GM12873 (cell line): ENCODE data around the gene MARK2.

ENCODE experiments used
- TF ChIP-seq, protein P1 (sequence below): IDR thresholded peaks from 2 replicates; pipeline ENCODE4 v1.5.1; 2012; ENCODE audit warnings: low read depth, mild to moderate bottlenecking, moderate library complexity, low read length, control low read depth; ENCODE audit not compliant: insufficient read depth; ENCODE audit errors: missing control alignments

Gene MARK2

DNA sequence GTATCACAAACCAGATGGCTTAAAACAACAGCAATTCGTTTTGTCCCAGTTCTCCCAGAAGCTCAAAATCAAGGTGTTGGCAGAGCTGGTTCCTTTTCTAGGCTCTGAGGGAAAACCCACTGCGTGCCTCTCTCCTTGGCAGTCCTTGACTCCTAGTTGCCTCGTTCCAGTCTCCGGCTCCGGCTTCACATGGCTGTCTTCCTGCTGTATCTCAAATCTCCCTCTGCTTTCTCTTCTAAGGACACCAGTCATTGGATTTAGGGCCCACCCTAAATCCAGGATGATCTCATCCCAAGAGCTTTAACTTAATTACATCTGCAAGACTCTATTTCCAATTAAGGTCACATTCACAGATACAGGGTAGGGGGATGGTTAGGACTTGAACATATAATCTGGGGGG lies 90.7 kb downstream of the MARK2 start:
- TF ChIP-seq, protein P1, sequence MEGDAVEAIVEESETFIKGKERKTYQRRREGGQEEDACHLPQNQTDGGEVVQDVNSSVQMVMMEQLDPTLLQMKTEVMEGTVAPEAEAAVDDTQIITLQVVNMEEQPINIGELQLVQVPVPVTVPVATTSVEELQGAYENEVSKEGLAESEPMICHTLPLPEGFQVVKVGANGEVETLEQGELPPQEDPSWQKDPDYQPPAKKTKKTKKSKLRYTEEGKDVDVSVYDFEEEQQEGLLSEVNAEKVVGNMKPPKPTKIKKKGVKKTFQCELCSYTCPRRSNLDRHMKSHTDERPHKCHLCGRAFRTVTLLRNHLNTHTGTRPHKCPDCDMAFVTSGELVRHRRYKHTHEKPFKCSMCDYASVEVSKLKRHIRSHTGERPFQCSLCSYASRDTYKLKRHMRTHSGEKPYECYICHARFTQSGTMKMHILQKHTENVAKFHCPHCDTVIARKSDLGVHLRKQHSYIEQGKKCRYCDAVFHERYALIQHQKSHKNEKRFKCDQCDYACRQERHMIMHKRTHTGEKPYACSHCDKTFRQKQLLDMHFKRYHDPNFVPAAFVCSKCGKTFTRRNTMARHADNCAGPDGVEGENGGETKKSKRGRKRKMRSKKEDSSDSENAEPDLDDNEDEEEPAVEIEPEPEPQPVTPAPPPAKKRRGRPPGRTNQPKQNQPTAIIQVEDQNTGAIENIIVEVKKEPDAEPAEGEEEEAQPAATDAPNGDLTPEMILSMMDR = no peak

DNA sequence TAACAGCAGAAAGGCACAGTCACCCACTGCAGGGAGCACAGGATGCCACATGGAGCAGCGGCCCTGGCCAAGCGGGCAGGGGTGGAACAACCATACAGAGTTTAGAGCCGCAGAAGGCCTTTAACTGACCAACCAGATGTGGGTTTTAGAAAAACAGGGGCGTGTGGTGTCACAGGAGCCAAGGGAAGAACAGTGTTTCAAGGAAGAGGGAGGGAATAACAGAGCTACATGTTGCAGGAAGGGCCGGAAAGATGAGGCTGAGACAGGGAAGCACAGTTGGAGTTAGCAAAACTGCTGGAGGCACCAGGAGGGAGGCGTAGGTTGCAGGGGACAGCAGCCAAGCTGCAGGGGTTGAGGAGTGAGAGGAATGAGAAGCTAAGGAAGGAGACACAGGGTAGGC lies 92.1 kb downstream of the MARK2 start:
- TF ChIP-seq, protein P1 = no peak

DNA sequence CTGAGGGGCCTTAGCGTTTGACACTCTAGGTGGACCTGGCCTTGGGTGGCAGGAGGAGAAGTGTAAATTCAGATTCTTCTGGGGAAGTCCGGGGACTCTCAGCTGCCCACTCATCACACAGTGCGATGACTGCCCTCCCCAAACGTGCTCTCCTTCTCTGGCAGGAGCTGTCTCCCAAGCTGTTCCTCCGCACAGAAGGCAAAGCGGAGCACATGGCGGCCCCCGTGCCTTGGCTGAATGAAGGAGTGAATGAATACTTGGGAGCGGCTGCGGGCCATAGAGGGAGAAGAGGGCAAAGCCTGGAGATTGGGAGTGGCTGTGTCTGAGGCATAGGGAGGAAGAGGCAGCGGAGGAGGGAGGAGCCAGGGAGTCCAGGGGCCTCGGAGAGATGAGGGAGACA lies 93.0 kb downstream of the MARK2 start:
- TF ChIP-seq, protein P1 = no peak

DNA sequence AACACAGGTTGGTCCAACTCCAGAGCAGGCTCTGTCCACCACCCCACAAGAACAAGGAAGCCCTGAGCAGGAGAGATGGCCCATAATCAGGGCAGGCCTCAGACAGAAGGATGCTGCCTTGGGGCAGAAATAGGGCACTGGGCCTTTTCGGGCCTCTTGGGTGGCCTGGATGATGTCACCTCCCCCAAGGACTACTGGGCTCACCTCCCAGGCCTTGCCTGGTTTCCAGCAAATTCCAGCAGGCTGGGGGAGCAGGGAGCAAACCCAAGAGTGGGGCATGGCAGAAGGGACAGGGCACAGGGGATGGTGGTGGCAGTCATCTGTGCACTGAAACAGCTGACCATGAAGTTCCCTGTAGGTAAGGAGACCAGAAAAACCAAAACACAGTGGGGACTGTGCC lies 94.5 kb downstream of the MARK2 start:
- TF ChIP-seq, protein P1 = no peak

DNA sequence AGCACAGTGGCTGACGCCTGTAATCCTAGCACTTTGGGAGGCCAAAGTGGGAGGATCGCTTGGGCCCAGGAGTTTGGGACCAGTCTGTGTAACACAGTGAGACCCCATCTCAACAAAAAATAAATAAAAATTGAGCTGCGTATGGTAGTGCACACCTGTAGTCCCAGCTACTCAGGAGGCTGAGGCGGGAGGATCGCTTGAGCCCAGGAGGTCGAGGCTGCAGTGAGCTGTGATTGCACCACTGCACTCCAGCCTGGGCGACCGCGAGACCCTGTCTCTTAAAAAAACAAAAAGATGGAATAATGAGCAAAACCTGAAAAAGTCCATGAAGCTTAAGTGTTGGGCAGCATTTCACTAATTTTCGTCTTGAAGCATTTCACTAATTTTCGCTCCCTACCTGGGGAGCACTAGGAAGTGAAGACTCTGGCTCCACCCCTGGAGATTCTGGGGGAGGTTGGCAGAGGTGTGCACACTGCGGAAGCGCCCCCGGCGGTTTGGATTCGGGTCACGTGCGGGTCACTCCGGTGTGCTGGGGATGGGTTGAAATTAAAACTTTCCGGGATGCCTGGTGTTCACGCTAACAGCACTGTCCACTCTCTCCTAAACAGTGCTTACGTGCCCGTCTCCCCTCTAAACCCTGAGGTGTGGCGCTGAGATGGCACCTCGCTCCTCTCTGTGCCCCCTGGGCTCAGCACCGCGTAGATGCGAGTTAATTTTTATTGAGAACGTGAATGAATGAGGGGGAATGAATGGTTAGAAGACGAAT lies 99.0 kb downstream of the MARK2 start:
- TF ChIP-seq, protein P1 = peak; percentile 7

DNA sequence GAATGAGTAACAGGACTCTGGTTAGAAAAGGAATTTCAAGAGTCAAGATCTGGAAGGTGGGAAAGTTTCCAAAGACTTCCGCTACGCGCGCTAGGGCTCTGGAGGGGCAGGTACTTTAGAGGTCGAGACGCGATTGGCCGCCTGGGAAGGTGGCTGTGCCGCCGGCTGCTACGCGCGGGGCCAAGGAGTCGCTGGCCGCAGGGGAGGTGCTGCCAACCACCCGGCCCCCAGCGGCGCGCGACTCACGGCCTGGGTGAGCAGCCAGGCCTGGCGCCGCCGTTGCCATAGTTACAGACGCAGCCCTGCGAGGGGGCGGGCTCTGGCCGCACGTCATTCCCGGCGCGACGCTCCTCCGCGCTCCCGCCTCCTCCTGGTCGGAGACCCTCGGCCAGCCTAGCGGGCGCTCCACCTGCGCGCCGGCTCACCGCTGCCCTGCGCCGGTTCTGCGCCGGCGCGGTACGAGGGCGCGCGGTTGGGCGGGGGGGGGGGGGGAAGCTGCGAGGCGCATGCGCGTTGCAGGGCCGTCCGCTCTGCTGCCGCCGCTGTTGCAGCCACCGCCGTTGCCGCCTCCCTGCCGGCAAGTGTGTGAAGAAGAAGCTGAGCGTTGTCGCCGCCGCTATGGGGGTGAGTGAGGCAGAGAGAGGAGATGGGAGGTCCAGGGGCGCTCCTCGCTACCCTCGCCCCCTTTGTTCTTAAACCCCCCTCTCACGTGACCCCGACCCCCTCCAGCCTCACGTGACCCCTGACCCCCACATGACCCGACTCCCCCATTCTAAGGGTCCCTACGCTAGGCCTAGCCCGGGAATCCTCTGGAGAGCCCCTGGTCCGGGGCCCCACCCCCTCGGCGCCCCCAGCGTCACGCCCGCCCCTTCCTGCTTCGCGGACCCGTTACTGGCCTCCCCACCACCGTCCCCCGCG lies 99.8 kb downstream of the MARK2 start, which contains the start of gene NAA40:
NAA40 (plus strand) TSS at position 524 of the 918 bp plus-strand sequence; CDS start at position 619, 95 bp downstream.
- TF ChIP-seq, protein P1 = peak; percentile 4

DNA sequence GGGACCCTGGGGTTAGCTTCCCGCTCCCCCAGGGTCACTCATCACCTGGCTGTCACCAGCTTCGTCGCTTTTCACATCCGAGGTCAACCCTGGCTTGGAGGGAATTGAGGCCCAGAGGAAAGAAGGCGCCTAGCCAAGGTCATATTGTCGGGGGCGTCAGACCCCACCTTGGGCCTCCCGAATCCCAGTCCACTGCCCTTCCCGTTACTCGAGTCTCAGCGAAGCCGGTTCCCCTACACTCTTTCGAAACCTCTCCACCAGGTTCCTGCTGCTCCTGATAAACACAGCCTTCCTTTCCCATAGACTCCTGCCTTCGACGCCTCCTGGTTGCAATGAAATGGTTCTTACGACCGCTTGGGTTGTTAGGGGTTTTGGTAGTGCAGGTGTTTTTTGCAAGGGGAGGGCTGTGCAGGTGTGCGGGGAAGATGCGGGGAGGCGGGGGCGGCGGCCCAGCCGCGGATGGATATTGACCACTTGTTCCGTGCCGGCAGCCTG lies 100.5 kb downstream of the MARK2 start:
- TF ChIP-seq, protein P1 = no peak
